ENCODE measurements around the gene MMP17. TPM values are rescaled to one million over a fixed set of nuclear protein-coding genes. Genes with fewer than 3 reads are reported as not detected.
A peak's percentile ranks its signal among the peaks of the same experiment; 100 is the strongest.

Gene MMP17
- total and polyA plus RNA-seq, 8 donors: 2.0 to 5.2 (median 3.3) TPM

- no peaks in the 10 kb centered on the region for H3K9me3 ChIP-seq
- no peak for ATAC-seq
- no peak for DNase-seq
- intact Hi-C loops (cut with DNase I): no loop called here
- TF ChIP-seq CTCF (IDR thresholded peaks at IDR 0.05): no peak
- H3K27ac ChIP-seq: no peak overlapping the region
- peaks cover 6 to 57% of the 10 kb centered on the region in 2 donors for H3K27me3 ChIP-seq
- H3K4me1 ChIP-seq: peaks cover 0 to 11% of the 10 kb centered on the region in 2 donors
- H3K4me3 ChIP-seq: no peak overlapping the region
- H3K36me3 ChIP-seq: no peaks in the 10 kb centered on the region
These were observed 8.0 kb downstream of the MMP17 start for GRCh38 chr12:131836193-131836592.

- no peak for TF ChIP-seq CTCF (IDR thresholded peaks at IDR 0.05)
- no peaks in the 10 kb centered on the region for H3K36me3 ChIP-seq
- no peak overlapping the region for H3K27ac ChIP-seq
- peaks cover 0 to 7% of the 10 kb centered on the region in 2 donors for H3K4me1 ChIP-seq
- no peak overlapping the region for H3K4me3 ChIP-seq
- intact Hi-C loops (cut with DNase I): no loop called here
- DNase-seq: no peak
- peaks cover 6 to 52% of the 10 kb centered on the region in 2 donors for H3K27me3 ChIP-seq
- no peak for ATAC-seq
- no peaks in the 10 kb centered on the region for H3K9me3 ChIP-seq
These were observed 8.7 kb downstream of the MMP17 start for GRCh38 chr12:131836714-131837397.

GRCh38 chr12:131840643-131841416 lies 12.6 kb downstream of the MMP17 start:
- intact Hi-C loops (cut with DNase I): no loop called here
- no peak for TF ChIP-seq CTCF (IDR thresholded peaks at IDR 0.05)
- Histone ChIP-seq H3K27me3 (peaks cover 0 to 16% of the 10 kb centered on the region in 2 donors), H3K4me3 (no peak overlapping the region), H3K4me1 (no peaks in the 10 kb centered on the region), H3K9me3 (no peaks in the 10 kb centered on the region), H3K27ac (no peak overlapping the region), H3K36me3 (peaks cover 0 to 15% of the 10 kb centered on the region in 2 donors)
- no peak for ATAC-seq
- DNase-seq: no peak

- no peak for ATAC-seq
- Histone ChIP-seq H3K36me3 (peaks cover 0 to 15% of the 10 kb centered on the region in 2 donors), H3K4me3 (no peak overlapping the region), H3K4me1 (no peaks in the 10 kb centered on the region), H3K27me3 (peaks cover 0 to 13% of the 10 kb centered on the region in 2 donors), H3K27ac (no peak overlapping the region), H3K9me3 (no peaks in the 10 kb centered on the region)
- peak in 1 of 4 donors; percentile 50 for DNase-seq
- TF ChIP-seq CTCF (IDR thresholded peaks at IDR 0.05): no peak
- intact Hi-C loops (cut with DNase I): no loop called here
These were observed 13.4 kb downstream of the MMP17 start for GRCh38 chr12:131841547-131841946.

GRCh38 chr12:131842169-131842568 lies 14.0 kb downstream of the MMP17 start:
- intact Hi-C loops (cut with DNase I): no loop called here
- Histone ChIP-seq H3K27ac (no peak overlapping the region), H3K4me1 (no peaks in the 10 kb centered on the region), H3K27me3 (peaks cover 0 to 7% of the 10 kb centered on the region in 2 donors), H3K9me3 (no peaks in the 10 kb centered on the region), H3K4me3 (no peak overlapping the region), H3K36me3 (peaks cover 0 to 18% of the 10 kb centered on the region in 2 donors)
- DNase-seq (peak in 1 of 4 donors; percentile 62), ATAC-seq (no peak)
- no peak for TF ChIP-seq CTCF (IDR thresholded peaks at IDR 0.05)

All from left lung (tissue), 10 donors.